ENCODE data around the gene MBD5. TPM values are rescaled to one million over a fixed set of nuclear protein-coding genes. Genes with fewer than 3 reads are reported as not detected.

Gene MBD5
- total RNA-seq, 1 experiment from 2014 or later, result 8.5 TPM

GRCh38 chr2:148042219-148042618 lies 21.3 kb downstream of the MBD5 start:
- no TSS peak for BruUV-seq (replicated peaks)
- no peak overlapping the region for H3K27ac ChIP-seq (ENCODE audit: low read length)
- no peak overlapping the region for H3K4me3 ChIP-seq (ENCODE audit: low read length)
- ATAC-seq (no peak), DNase-seq (no peak)
- no peaks in the 10 kb centered on the region for H3K36me3 ChIP-seq (ENCODE audit: low read depth, low read length)
- no peak overlapping the region for H3K9ac ChIP-seq (ENCODE audit: low read length)
- H3K4me1 ChIP-seq (ENCODE audit: insufficient read depth, low read length), result peaks cover 6% of the 10 kb centered on the region; the same call in 1 of the 2 replicates
- ChIA-PET CTCF (no interaction called here), POLR2A (ENCODE audit: unreplicated experiment) (interaction anchor here (0.7 kb wide), 1 partner anchor 177 kb away, joined by 3 read pairs; no protein-coding TSS in a partner anchor)
- H3K27me3 ChIP-seq (ENCODE audit: low read length), result no peaks in the 10 kb centered on the region
- H3K9me2 ChIP-seq (replicated peaks; ENCODE audit: low read length), result no peaks in the 10 kb centered on the region
- no peaks in the 10 kb centered on the region for H3K79me2 ChIP-seq (ENCODE audit: low read length)
- no peaks in the 10 kb centered on the region for H3K9me3 ChIP-seq (ENCODE audit: low read length)
- H3F3A ChIP-seq (ENCODE audit: low read length, unreplicated experiment), result no peaks in the 10 kb centered on the region
- no peak overlapping the region for H3K4me2 ChIP-seq (ENCODE audit: low read length)
- TF ChIP-seq CTCF (conservative IDR thresholded peaks at IDR 0.05; ENCODE audit: low read depth, low read length) (no peak), EZH2 (IDR thresholded peaks at IDR 0.05; ENCODE audit: low read length, unreplicated experiment) (no peak), EZH2phosphoT487 (IDR thresholded peaks at IDR 0.05; ENCODE audit: borderline replicate concordance, low read length) (no peak)
- H4K20me1 ChIP-seq (ENCODE audit: low read length), result no peaks in the 10 kb centered on the region
- intact Hi-C loops (cut with micrococcal nuclease), result no loop called here
- no peak overlapping the region for H2AFZ ChIP-seq (ENCODE audit: low read length)

- Histone ChIP-seq H3K9ac (ENCODE audit: low read length) (peak overlapping the region; percentile 37), H3K27me3 (ENCODE audit: low read length) (no peaks in the 10 kb centered on the region), H3K9me3 (ENCODE audit: low read length) (no peaks in the 10 kb centered on the region), H3K9me2 (replicated peaks; ENCODE audit: low read length) (no peaks in the 10 kb centered on the region), H3K79me2 (ENCODE audit: low read length) (no peaks in the 10 kb centered on the region), H3K4me3 (ENCODE audit: low read length) (no peak overlapping the region), H3K36me3 (ENCODE audit: low read depth, low read length) (no peaks in the 10 kb centered on the region), H2AFZ (ENCODE audit: low read length) (no peak overlapping the region), H3K4me1 (ENCODE audit: insufficient read depth, low read length) (peaks cover 6% of the 10 kb centered on the region; the same call in 1 of the 2 replicates), H3F3A (ENCODE audit: low read length, unreplicated experiment) (no peaks in the 10 kb centered on the region), H4K20me1 (ENCODE audit: low read length) (no peaks in the 10 kb centered on the region), H3K4me2 (ENCODE audit: low read length) (no peak overlapping the region), H3K27ac (ENCODE audit: low read length) (peak overlapping the region; percentile 63)
- ATAC-seq (no peak), DNase-seq (peak; percentile 25)
- TF ChIP-seq CTCF (conservative IDR thresholded peaks at IDR 0.05; ENCODE audit: low read depth, low read length) (no peak), EZH2phosphoT487 (IDR thresholded peaks at IDR 0.05; ENCODE audit: borderline replicate concordance, low read length) (no peak), EZH2 (IDR thresholded peaks at IDR 0.05; ENCODE audit: low read length, unreplicated experiment) (no peak)
- BruUV-seq (replicated peaks), result no TSS peak
- intact Hi-C loops (cut with micrococcal nuclease), result no loop called here
- CTCF ChIA-PET, result no interaction called here
- POLR2A ChIA-PET (ENCODE audit: unreplicated experiment), result no interaction called here
These were observed 23.4 kb downstream of the MBD5 start for GRCh38 chr2:148044322-148044721.

- H2AFZ ChIP-seq (ENCODE audit: low read length), result no peak overlapping the region
- POLR2A ChIA-PET (ENCODE audit: unreplicated experiment), result no interaction called here
- H4K20me1 ChIP-seq (ENCODE audit: low read length), result no peaks in the 10 kb centered on the region
- H3K27ac ChIP-seq (ENCODE audit: low read length), result no peak overlapping the region
- DNase-seq (no peak), ATAC-seq (no peak)
- H3K9me3 ChIP-seq (ENCODE audit: low read length), result no peaks in the 10 kb centered on the region
- TF ChIP-seq CTCF (conservative IDR thresholded peaks at IDR 0.05; ENCODE audit: low read depth, low read length) (no peak), EZH2 (IDR thresholded peaks at IDR 0.05; ENCODE audit: low read length, unreplicated experiment) (no peak), EZH2phosphoT487 (IDR thresholded peaks at IDR 0.05; ENCODE audit: borderline replicate concordance, low read length) (no peak)
- H3K79me2 ChIP-seq (ENCODE audit: low read length), result no peaks in the 10 kb centered on the region
- intact Hi-C loops (cut with micrococcal nuclease), result no loop called here
- H3K27me3 ChIP-seq (ENCODE audit: low read length), result no peaks in the 10 kb centered on the region
- no peak overlapping the region for H3K4me3 ChIP-seq (ENCODE audit: low read length)
- no peak overlapping the region for H3K4me2 ChIP-seq (ENCODE audit: low read length)
- H3K9me2 ChIP-seq (replicated peaks; ENCODE audit: low read length), result no peaks in the 10 kb centered on the region
- H3K9ac ChIP-seq (ENCODE audit: low read length), result no peak overlapping the region
- H3F3A ChIP-seq (ENCODE audit: low read length, unreplicated experiment), result no peaks in the 10 kb centered on the region
- no TSS peak for BruUV-seq (replicated peaks)
- no peaks in the 10 kb centered on the region for H3K36me3 ChIP-seq (ENCODE audit: low read depth, low read length)
- CTCF ChIA-PET, result no interaction called here
- H3K4me1 ChIP-seq (ENCODE audit: insufficient read depth, low read length), result peaks cover 6% of the 10 kb centered on the region; the same call in 1 of the 2 replicates
These were observed 25.9 kb downstream of the MBD5 start for GRCh38 chr2:148046802-148047201.
